Subcutaneous adipose tissue (tissue), 4 donors: ENCODE measurements around the gene KBTBD12. TPM values are rescaled to one million over a fixed set of nuclear protein-coding genes. Genes with fewer than 3 reads are reported as not detected.

ENCODE experiments used
- CTCF ChIP-seq: fragments of 450-650 bp; IDR thresholded peaks from one replicate; pipeline ENCODE4 v1.5.1; 2016; ENCODE audit warnings: low read depth, mild to moderate bottlenecking, control low read depth, antibody characterized with exemption, moderate library complexity
- total RNA-seq, 4 donors: library from RNA; depleted of rRNA; stranded (reverse); fragments of >200 nt; gene quantifications; one replicate each; pipeline ENCODE4 v1.1.0, GENCODE V29; 2016

The KBTBD12 gene
- total RNA-seq, 4 donors from 2014 or later = 0.68 to 1.5 TPM; not detected in 2

- TF ChIP-seq CTCF = no peak
Measured at GRCh38 chr3:127894481-127894880, 20.6 kb upstream of the KBTBD12 start.

- no peak for TF ChIP-seq CTCF
Measured at GRCh38 chr3:127899200-127899599, 15.8 kb upstream of the KBTBD12 start.

GRCh38 chr3:127899766-127900165 is 15.3 kb upstream of the KBTBD12 start:
- no peak for TF ChIP-seq CTCF

GRCh38 chr3:127900536-127900935 is 14.5 kb upstream of the KBTBD12 start:
- TF ChIP-seq CTCF = no peak

GRCh38 chr3:127902486-127902885 is 12.5 kb upstream of the KBTBD12 start:
- no peak for TF ChIP-seq CTCF

GRCh38 chr3:127903611-127904375 is 11.2 kb upstream of the KBTBD12 start:
- TF ChIP-seq CTCF = no peak

GRCh38 chr3:127905556-127905955 is 9.5 kb upstream of the KBTBD12 start:
- no peak for TF ChIP-seq CTCF
